Fibroblast of lung (primary cell): ENCODE results near the gene DHODH.

Experiments
- EZH2 ChIP-seq: IDR thresholded peaks from 2 replicates; pipeline ENCODE4 v1.5.1; 2012; ENCODE audit warnings: low read length, control low read depth, mild to moderate bottlenecking; ENCODE audit errors: missing control alignments
- TF ChIP-seq, protein P1 (sequence below), 2 donors: IDR thresholded peaks in 1 of 2; conservative IDR thresholded peaks in 1 of 2; 1 replicate in 1 of 2; 2 replicates in 1 of 2; pipeline ENCODE4 v1.5.1; 2011 to 2012; ENCODE audit warnings: low read length in 2 of 2, control low read depth in 1 of 2, inconsistent platforms in 1 of 2, low read depth in 1 of 2, mild to moderate bottlenecking in 1 of 2

DNA sequence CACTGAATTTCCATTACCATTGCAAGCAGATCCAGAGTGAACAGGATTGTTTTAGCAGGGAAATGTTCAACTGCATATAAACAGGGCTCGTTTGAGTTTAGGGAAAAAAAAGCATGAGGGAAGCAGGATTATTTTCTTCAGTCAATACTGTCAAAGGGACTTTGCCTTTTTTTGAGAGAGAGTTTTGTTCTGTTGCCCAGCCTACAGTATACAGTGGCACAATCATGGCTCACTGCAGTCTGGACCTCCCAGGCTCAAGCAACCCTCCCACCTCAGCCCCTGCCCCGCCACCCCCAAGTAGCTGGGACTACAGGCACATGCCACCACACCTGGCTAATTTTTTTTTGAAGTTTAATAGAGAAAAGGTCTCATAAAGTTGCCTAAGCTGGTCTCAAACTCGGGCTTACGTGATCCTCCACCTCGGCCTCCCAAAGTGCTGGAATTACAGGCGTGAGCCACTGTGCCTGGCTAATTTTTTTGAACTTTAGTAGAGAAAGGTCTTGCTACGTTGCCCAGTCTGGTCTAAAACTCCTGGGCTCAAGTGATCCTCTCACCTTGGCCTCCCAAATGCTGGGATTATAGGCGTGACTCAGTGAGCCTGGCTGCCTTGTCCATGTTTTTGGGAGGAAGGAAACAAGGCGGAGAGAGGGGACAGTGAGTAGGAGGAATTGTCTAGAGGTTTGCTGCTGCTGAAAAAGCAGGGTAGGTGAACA lies 23.1 kb upstream of the DHODH start:
- TF ChIP-seq, protein P1, sequence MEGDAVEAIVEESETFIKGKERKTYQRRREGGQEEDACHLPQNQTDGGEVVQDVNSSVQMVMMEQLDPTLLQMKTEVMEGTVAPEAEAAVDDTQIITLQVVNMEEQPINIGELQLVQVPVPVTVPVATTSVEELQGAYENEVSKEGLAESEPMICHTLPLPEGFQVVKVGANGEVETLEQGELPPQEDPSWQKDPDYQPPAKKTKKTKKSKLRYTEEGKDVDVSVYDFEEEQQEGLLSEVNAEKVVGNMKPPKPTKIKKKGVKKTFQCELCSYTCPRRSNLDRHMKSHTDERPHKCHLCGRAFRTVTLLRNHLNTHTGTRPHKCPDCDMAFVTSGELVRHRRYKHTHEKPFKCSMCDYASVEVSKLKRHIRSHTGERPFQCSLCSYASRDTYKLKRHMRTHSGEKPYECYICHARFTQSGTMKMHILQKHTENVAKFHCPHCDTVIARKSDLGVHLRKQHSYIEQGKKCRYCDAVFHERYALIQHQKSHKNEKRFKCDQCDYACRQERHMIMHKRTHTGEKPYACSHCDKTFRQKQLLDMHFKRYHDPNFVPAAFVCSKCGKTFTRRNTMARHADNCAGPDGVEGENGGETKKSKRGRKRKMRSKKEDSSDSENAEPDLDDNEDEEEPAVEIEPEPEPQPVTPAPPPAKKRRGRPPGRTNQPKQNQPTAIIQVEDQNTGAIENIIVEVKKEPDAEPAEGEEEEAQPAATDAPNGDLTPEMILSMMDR (conservative IDR thresholded peaks at IDR 0.05 in 1 of 2, IDR thresholded peaks at IDR 0.05 in 1 of 2; ENCODE audit: low read depth in 1 of 2, low read length in 2 of 2): no peak
- no peak for TF ChIP-seq EZH2
